NCI-H1417 treated with DMSO at 0.1 percent for 48 hours (cell line): ENCODE results near the gene TRAM2.

Source experiments
- DNase-seq: peaks from one replicate; lab custom pipeline; 2025; lab: John Stamatoyannopoulos, UW

The TRAM2 gene

DNA sequence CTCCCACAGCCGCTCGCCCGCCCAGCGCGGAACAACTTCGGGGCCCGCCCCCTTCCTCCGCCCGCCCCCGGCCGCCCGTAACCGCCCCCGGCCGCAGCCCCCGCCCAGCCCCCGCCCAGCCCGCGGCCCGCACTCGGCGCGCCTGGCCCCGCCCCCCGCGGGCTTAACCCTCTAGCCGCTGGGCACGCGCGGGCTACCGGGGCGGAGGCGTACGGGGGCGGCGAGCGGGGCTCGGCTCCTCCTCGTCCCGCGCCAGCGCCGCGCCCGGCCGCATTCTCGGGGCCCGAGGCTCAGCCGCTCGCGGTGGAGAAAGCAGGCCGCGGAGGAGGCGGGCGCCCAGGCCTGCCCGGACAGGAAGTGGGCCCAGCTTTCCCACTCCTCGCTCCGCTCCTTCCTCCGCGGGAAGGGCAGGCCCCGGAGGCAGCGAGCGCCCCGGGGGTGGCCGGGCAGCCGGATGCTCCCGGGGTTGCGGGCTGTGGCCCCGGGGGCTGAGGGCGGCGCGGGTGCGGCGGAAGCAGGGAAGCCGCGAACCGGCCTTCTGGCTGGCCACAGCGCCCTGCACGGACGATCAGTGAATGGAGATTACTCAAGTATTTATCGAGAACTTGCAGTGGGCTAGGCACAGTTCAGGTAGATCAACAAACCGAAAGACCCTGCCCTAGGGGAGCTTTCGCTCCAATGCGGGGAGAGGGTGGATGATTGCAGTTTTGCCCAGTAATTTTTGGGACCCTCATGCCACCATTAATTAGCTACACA, at the start of gene TRAM2:
TSS of gene TRAM2 (minus strand) at position 39 of the 756 bp plus-strand sequence. CDS start 145 bp downstream, outside the sequence.
- DNase-seq, result no peak

DNA sequence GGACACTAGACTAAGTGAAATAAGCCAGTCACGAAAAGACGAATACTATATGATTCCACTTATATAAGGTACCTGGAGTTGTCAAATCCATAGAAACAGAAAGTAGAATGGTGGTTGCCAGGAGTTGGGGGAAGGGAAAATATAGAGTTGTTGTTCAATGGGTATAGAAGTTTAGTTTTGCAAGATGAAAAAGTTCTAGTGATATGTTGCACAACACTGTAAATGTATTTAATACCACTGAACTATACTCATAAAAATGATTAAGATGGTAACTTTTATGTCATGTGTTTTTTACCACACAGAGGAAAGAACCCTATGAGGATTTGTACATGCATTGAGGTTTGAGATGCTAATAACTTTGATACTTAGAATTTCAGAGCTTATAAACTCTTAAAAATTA, 46.0 kb upstream of the TRAM2 start:
- DNase-seq, result no peak

GRCh38 chr6:52621631-52622030, 44.8 kb upstream of the TRAM2 start:
- no peak for DNase-seq

DNA sequence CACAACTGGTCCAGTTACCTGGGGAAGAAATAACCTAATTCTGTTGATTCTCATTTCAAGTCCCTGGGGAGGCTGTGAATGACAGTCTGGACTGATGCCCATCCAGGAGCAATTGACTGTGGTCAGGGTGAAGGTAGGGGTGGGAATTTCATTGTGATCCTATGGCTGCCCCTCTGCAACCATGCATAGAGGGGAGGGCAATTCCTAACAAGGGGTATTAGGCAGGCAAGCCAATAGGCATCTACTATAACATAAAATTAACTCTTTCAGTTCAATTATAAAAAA, 44.0 kb upstream of the TRAM2 start:
- DNase-seq, result no peak

- no peak for DNase-seq
Measured at GRCh38 chr6:52620055-52620905, 43.4 kb upstream of the TRAM2 start.

- no peak for DNase-seq
Measured at GRCh38 chr6:52617087-52617486, 40.2 kb upstream of the TRAM2 start.

GRCh38 chr6:52616059-52616690, 39.3 kb upstream of the TRAM2 start:
- no peak for DNase-seq

DNA sequence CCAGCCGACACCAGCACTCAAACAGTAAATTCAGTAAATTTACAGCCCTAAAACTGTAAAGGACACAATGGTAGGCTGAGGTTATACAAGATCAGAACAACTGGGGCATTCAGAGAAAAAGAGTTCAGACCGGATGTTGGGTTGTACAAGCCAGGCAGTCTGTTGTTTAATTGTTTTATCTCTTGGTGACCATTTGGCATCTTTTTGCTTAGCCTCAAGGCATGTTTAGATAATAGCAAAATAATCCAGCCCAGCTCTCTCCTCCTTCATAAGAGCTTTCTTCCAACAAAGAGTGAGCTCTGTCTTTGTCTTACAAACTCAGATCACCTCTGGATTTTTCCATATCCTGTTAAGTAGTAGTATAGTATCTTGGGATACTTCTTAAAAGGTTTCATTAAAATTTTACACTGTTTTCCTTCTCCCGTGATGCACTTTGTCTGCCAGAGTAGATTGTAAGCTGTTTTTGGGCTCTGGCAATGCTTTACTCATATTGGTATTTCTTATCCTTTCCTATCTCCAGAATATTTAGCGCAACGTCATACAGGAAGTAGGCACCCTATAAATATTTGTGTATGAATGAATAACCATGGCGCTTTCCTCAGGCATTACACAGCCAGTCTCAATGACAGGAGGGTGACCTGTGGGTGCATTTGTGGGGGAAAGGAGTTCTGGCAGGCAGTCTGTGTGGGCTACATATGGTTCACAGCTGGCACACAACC, 35.6 kb upstream of the TRAM2 start:
- no peak for DNase-seq

GRCh38 chr6:52611833-52612232, 35.0 kb upstream of the TRAM2 start:
- DNase-seq, result no peak

DNA sequence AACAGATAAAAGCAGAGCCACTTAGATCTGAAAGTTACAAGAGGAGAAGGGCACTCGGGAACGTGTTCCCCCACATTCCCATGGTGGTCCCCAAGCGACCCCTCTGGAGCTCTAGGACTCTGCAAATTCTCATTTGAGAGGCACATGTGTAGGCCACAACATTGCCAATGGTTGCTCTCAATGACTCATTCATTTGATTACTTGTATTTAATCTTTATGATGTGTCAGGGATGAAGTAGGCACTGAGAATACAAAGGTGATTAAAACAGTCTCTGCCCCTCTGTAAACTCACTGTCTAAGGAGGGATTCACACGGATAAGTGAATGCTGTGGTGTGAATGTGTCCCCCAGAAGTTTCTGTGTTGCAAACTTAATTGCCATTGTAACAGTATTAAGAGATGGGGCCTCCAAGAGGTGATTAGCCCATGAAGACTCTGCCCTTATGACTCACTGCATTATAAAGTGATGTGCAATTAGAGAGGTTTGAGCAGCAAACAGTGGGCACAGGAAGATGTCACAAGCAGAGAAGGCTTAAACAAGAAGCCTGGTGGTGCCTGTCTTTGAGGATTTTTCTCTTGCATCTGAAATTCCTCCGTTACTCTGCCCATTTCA, 34.0 kb upstream of the TRAM2 start:
- no peak for DNase-seq

DNA sequence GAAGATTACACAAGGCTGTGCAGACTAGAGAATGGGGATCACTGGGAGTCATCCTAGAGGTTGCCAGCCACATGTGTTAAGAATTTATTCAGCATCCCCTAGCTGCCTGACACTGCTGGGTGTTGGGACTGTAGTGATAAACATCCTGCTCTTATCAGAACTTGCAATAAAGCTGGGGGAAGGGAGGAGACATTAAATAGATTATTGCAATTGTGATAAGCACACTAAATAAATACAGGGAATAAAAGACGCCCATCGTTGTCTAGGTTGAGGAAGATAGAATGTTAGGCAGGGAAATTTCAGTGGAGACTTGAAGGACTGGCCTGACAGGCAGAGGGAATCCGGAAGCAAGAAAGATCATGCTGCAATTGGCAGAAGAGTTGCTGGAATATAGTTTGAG, 33.2 kb upstream of the TRAM2 start:
- DNase-seq, result no peak

GRCh38 chr6:52605610-52606185, 28.8 kb upstream of the TRAM2 start:
- no peak for DNase-seq

GRCh38 chr6:52603000-52603795, 26.3 kb upstream of the TRAM2 start:
- DNase-seq, result no peak

GRCh38 chr6:52598824-52599190, 21.9 kb upstream of the TRAM2 start:
- DNase-seq, result no peak

DNA sequence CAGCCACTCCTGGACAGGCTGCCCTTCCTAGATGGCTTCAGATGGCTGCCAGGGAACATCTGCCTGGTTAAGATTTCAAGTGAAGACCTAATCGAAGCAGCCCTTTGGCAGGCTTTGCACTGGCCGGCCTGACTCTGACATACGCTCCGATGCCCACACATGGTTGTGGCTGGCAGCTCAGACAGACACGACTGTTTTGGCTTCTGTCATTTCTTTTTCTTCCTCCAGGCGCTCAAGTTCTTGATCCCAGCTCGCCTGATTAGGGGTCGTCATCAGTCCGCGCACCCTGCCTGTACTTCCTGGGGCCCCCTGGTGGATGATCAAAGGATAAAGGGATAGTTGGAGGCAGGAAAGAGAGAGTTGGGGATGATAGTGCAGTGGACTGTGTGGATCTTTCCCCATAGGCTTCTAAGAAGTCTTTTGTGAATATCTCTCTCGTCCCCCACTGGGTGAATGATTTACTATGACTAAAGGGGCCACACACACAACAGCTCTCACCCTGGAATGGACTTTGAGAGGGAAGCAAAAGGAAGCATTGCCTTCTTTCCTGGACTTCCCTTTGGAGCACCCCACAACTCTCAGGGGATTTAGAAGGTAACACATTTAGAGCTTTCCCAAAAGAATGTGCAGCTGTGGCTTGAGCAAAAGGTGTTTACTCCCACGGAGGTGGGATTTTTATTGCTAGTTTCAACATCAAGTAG, 21.4 kb upstream of the TRAM2 start:
- DNase-seq, result no peak

- no peak for DNase-seq
Measured at GRCh38 chr6:52597738-52598122, 20.9 kb upstream of the TRAM2 start.

DNA sequence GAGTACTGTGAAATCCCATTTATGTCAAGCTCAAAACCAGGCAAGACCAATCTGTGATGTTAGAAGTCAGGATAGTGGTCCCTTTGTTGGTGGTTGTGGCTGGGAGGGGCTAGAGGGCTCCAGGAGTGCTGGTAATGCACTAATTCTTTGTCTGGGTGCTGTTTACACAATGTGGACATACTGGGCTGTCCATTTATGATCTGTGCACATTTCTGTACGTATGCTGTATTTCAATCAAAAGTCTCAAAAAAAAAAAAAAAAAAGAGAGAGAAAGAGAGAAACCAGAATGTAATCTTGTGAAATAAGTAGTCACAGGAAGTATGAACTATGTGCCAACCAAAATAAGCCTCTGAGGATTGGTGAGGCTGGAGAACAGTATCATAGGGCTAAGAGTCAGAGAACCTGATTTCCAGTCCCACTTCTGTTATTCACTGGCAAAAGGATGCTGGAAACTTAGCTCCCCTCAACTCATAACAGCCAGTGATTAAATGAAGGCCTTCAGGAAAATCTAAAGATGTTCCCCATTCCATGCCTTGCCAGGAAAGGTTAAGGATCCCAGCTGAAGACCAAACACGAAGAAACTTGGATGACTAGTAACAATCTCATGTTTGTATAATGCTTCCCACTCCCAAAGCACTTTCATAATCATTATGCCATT, 19.6 kb upstream of the TRAM2 start:
- no peak for DNase-seq

- no peak for DNase-seq
Measured at GRCh38 chr6:52595796-52596130, 18.9 kb upstream of the TRAM2 start.

GRCh38 chr6:52595000-52595795, 18.3 kb upstream of the TRAM2 start:
- DNase-seq, result no peak
